Activated CD8-positive, alpha-beta memory T cell treated with anti-CD3 and anti-CD28 coated beads for 36 hours (primary cell): Measurements from ENCODE around the gene TAOK1. TPM values are rescaled to one million over a fixed set of nuclear protein-coding genes. Genes with fewer than 3 reads are reported as not detected.
"Not testable (repeated sequence)": the region's sequence is repeated elsewhere in the genome, so short reads cannot be mapped to it uniquely, and the experiment has no call there.

Experiments used
- CTCF ChIA-PET: fragments of 350-600 bp; sonication (Branson Sonifier 250); formaldehyde crosslinking; loops from one replicate; lab custom pipeline; 2021; ENCODE audit warnings: antibody characterized with exemption; lab: Charles Lee
- POLR2A ChIA-PET: fragments of 350-600 bp; sonication (Branson Sonifier 250); formaldehyde crosslinking; loops from one replicate; lab custom pipeline; 2021; ENCODE audit warnings: antibody characterized with exemption; lab: Charles Lee
- total RNA-seq, 2 experiments: library from RNA; stranded (reverse); gene quantifications; one replicate each; pipeline ENCODE4 v1.2.3, GENCODE V29; 2021

Gene TAOK1
- total RNA-seq, 2 experiments from 2014 or later: 34.8 to 37.0 TPM

DNA sequence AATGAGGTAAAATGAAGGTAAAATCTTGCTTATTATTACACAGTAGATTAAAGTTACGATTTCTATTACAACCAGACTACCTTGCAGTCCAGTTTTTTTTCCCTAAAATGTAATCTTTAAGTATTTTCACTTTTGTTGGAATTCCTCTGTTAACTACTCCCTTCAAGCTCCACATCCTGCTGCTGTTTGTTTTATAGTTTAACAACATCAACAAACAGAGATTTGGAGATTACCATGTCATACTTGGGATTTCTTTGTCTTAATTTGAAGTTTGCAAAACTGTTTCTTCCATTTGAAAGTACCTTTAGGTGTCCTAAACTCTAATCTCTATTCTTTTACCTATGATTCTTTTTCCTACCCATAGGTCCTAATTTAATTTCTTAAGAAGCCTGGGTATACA, 93.3 kb downstream of the TAOK1 start:
- CTCF ChIA-PET: no interaction called here
- POLR2A ChIA-PET: no interaction called here

DNA sequence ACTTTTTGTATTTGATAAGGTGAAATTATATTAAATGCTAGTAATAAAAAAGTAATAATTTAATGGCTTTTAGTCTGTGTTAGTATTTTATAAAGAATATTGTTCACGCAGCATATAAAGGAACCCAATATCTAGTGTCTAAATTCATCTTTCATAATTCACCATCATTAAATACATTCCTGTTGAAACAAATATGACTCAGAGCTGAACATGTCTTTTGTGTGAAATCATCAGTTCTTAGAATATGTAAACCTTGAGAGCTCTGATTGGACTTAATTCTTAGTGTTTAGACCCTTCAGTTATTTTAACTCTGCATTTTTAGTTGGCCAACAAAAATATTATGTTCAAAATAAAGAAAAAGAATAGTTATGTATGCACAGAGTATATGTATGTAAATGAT, 104.8 kb downstream of the TAOK1 start:
- ChIA-PET POLR2A (interaction anchor here (0.7 kb wide), 1 partner anchor 29 kb away, joined by 3 read pairs; no protein-coding TSS in a partner anchor), CTCF (interaction anchor here (1.4 kb wide), 1 partner anchor 10 kb away, joined by 3 read pairs; no protein-coding TSS in a partner anchor)

DNA sequence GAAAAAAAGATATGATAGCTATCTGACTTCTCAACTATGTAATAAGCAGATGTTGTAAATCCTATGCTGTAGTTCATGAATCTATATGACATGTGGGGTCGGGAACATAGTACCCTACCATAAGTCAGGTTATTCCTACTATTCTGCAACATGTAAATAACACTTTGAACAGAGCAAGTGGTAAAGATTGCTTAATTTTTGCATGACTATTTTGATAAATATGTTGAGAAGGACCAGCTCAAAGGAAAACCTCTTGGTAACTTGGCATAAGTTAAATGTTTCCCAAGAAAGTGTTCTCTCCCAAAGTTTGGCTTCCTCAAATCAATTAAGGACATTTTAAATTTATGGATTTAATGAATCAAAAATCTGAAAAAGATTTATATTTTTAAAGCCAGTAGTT, 114.5 kb downstream of the TAOK1 start:
- ChIA-PET POLR2A (no interaction called here), CTCF (interaction anchor here (1.4 to 1.8 kb wide), 3 partner anchors 9 to 32 kb away, joined by 3 to 5 read pairs (median 3); no protein-coding TSS in a partner anchor)

DNA sequence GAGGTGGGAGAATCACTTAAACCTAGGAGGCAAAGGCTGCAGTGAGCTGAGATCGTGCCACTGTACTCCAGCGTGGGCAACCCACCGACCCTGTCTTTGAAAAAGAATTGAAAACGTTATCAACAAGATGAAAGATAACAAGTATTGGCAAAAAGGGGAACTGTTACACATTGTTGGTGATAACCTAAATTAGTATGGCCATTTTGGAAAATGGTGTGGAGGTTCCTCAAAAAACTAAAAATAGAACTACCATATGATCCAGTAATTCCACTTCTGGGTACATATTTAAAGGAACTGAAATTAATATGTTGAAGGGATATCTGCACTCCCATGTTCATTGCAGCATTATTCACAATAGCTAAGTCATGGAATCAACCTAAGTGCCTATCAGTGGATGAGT, 115.7 kb downstream of the TAOK1 start:
- CTCF ChIA-PET: interaction anchor here (1.4 kb wide), 2 partner anchors 11 to 31 kb away, joined by 3 read pairs; no protein-coding TSS in a partner anchor
- POLR2A ChIA-PET: no interaction called here

DNA sequence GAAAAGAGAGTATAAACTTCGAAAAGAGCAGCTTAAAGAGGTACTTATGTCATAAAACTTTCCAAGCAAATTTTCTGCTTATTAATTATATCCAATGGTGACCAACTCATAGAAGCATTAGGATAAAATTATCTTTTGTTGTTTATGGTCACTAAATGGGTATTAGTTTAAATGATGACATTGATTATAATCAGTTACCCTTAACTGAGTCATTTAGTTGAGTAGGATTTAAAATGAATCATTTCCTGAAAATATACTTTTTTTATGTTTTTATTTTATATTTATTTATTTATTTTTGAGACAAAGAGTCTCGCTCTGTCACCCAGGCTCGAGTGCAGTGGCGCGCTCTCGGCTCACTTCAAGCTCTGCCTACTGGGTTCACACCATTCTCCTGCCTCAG, 120.8 kb downstream of the TAOK1 start:
- ChIA-PET POLR2A (no interaction called here), CTCF (no interaction called here)

DNA sequence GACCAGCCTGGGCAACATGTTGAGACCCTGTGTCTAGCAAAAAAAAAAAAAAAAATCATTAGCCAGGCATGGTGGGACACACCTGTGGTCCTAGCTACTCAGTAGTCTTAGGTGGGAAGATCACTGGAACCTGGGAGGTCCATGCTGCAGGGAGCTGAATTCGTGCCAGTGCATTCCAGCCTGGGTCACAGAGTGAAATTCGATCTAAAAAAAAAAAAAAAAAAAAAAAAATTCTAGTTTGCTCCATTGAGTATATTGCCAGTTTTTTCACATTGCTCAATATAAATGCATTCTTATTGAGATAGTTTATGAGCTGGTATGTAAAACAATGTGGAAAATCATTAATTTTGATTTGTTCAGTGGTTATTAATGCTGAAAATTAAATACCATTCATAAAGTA, 124.6 kb downstream of the TAOK1 start:
- ChIA-PET POLR2A (interaction anchor here (0.5 to 0.6 kb wide), 2 partner anchors 61 to 220 kb away, joined by 3 read pairs; no protein-coding TSS in a partner anchor), CTCF (interaction anchor here (0.6 to 1.4 kb wide), 3 partner anchors 8 to 163 kb away, joined by 3 to 5 read pairs (median 4); no protein-coding TSS in a partner anchor)

DNA sequence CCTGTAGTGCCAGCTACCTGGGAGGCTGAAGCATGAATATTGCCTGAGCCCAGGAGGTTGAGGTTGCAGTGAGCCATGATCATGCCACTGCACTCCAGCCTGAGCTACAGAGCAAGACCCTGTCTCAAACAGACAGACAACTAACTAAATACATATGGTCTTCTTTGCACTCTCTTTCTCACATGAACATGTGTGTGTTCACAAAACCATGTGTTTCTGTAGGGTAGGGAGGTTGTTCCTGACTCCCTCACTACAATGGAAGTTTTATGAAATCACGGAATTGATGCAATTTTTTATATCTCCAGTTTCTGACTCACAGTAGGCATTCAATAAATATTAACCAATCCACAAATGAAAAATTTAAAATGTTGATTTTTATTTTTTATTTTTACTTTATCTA, 128.2 kb downstream of the TAOK1 start:
- ChIA-PET POLR2A (no interaction called here), CTCF (no interaction called here)

DNA sequence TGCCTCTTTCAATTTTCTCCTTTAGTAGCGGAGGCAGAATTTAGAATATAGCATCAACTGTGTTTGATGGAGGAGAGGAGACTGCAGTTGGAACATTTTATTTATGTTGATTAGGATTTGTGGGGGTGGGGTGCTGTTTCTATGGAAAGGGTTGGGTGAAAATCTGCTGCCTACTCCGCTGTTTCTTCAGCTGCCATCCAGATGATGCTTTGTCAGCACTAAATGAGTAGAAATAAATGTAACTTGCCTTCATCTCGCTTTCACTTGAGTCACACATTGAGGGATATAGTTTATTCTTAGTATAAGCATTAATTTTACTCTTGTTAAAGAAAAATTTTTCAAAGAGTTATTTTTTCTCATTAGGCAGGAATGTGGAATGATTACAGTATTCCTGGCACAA, 134.5 kb downstream of the TAOK1 start:
- ChIA-PET POLR2A (interaction anchor here (0.6 kb wide), 2 partner anchors 63 to 78 kb away, joined by 3 read pairs; no protein-coding TSS in a partner anchor), CTCF (interaction anchor here (0.6 to 0.9 kb wide), 2 partner anchors 10 to 283 kb away, joined by 3 read pairs; no protein-coding TSS in a partner anchor)

DNA sequence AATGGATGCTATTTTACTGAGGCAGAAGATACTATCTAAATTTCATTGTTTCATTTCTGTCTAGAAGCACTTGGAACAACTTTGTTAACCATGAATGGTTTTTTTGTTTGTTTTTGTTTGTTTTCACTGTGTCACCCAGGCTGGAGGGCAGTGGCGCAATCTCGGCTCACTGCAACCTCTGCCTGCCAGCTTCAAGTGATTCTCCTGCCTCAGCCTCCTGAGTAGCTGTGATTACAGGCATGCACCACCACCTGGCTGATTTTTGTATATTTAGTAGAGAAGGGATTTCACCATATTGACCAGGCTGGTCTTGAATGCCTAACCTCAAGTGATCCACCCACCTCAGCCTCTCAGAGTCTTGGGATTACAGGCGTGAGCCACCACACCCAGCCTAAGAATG, 136.2 kb downstream of the TAOK1 start:
- POLR2A ChIA-PET: no interaction called here
- CTCF ChIA-PET: interaction anchor here (0.5 to 1.0 kb wide), 2 partner anchors 54 to 107 kb away, joined by 3 read pairs; no protein-coding TSS in a partner anchor

DNA sequence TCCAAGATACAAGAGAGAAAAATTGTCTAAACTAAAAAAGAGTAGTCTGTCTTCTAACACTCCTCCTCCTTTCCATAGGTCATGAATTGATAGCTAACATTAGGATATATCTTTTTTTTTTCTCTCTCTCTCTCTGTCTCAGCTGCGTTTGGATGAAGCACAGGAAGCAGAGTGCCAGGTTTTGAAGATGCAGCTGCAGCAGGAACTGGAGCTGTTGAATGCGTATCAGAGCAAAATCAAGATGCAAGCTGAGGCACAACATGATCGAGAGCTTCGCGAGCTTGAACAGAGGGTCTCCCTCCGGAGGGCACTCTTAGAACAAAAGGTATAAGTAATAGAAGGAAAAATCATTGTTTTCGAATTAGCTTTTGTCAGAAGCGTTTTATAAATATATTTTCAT, 143.8 kb downstream of the TAOK1 start:
- CTCF ChIA-PET: interaction anchor here (0.5 to 1.0 kb wide), 3 partner anchors 164 to 586 kb away, joined by 3 to 4 read pairs (median 3); no protein-coding TSS in a partner anchor

DNA sequence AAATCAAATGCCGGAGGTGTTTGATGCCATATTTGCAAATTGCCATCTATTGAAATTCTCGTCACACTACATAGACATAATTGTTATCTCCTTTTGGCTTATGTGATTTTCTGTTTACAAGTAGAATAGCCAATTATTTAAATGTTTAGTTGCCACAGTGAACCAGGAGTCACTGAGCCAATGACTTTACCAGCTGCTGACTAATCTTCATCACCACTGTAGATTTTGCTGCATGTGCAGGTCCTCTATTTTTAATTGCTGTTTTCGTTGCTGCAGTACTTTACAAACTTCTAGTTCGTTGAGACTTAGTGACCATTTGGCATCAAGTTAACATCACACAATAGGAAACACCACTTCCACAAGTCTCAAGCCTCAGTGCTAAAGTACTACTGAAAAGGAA, 153.9 kb downstream of the TAOK1 start:
- CTCF ChIA-PET: interaction anchor here (1.6 kb wide), 1 partner anchor 174 kb away, joined by 4 read pairs; no protein-coding TSS in a partner anchor
- POLR2A ChIA-PET: no interaction called here

More for the DNA sequence above, 143.8 kb downstream of the TAOK1 start:
- POLR2A ChIA-PET: no interaction called here

DNA sequence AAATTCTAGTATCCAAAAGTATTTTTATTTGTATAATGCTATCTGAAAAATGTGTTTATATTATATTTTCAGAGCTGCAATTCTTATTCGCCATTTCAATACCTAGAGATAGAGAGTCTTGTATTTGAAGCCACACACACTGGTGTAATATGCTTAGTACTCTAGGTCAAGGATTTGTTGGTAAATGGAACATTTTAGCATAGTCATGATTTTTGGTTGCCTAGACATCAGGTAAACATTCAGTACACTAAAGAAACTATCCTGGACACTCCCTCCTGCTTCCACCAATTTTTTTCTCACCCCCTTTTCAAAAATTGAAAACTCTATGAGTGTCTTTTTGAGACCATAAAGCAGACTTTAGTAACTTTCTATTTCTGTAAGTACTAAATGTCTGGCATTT, 155.9 kb downstream of the TAOK1 start:
- ChIA-PET POLR2A (no interaction called here), CTCF (interaction anchor here (1.0 kb wide), 1 partner anchor 9 kb away, joined by 6 read pairs; no protein-coding TSS in a partner anchor)

DNA sequence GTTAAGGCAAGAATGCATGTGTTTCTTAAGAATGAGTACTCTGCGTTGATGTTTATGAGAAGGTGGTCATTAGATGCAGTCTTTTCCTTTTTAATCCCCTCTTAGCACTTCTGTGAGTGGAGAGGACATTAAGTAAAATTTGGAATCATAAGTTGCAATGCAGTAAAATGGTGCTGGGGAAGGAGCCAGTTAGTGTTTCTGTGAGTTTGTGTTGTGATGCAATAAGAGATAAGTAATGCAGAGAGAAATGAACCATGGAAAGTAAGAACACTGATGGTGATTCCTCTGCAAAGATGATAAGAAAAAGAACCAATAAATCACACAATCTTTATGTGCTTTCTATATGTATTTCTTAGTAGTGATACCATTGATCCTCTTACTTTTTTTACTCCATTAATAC, 156.7 kb downstream of the TAOK1 start:
- POLR2A ChIA-PET: no interaction called here
- CTCF ChIA-PET: no interaction called here

DNA sequence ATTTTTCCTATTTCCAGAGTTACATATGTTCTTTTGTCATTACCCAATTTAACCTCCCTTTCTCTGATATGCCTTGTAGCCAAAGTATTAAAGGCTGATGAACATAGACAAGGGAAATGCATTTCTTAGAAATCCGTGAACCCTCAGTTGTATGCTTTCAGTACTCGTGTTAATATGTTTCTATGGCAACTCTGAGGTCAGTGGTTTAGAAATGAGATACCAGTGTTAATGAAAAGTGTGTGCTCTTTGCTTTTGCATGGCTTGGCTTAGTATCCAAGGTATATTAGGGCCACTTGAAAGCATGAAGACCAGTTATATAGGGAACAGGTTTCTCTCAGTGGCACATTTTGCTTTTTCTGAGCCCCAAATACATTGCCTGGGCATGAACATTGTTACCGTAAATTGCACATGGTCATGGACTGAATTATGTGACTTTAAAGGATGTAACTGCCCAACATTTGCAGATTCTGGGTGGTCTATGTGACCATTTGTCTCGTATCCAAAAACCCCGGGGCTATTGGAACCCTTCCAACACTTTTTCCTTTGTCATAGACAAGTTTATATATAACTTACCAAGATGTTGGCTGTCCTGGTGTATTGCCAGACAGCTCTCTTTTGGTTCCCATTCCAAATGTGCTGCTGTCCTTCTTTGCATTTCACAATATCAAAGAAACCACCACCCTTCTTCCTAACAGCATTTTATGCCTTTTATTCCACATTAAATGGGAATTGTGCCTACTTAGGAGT, 159.2 kb downstream of the TAOK1 start:
- CTCF ChIA-PET: interaction anchor here (1.9 kb wide), 1 partner anchor 179 kb away, joined by 6 read pairs; no protein-coding TSS in a partner anchor
- POLR2A ChIA-PET: no interaction called here

DNA sequence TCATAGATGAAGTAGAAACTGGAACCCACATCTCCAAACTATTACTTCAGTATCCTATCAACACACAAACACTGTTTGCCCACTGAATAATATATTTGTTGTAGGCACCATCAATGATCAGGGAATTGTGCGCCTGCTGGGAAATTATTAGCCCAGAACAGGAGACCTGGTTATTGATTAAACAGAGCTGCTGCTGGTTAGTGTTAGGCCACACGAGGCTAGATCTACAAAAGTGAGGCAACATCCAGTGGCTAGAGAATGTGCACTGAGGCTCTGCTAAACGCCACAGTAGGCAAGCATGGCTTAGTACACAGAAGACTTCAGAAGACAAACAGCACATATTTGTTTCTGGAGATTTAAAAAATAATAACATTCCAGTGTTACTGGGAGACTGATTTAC, 165.7 kb downstream of the TAOK1 start:
- ChIA-PET CTCF (interaction anchor here (0.6 kb wide), 1 partner anchor 258 kb away, joined by 3 read pairs; no protein-coding TSS in a partner anchor), POLR2A (interaction anchor here (0.6 to 1.4 kb wide), 2 partner anchors 10 to 152 kb away, joined by 3 to 5 read pairs; no protein-coding TSS in a partner anchor)

DNA sequence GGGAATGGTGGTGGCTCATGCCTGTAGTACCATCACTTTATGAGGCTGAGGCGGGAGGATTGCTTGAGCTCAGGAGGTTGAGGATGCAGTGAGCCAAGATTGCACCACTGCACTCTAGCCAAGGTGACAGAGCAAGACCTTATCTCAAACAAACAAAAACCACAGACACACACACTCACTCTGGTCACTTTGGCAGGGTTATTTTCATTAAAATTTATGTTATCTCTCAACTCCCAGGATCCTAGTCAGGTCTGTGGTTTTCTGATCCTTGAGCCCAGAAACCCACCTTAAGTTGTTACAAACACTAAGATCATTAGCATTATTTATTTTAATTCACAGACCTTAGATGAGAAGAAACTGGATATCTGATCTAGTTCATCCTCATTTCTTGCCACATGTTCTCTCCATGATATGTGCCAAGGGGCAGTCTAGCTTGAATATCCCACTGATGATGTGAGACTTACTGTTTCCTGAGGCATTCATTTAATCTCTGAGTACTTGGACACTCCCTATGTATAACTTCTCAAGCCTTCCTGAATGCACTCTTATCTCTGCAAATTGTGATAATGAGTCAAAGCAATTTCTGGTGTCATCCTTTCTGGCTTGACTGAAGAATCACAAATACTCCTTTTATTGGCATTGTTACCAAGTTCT, 167.0 kb downstream of the TAOK1 start:
- POLR2A ChIA-PET: interaction anchor here (0.9 kb wide), 1 partner anchor 10 kb away, joined by 3 read pairs; no protein-coding TSS in a partner anchor
- CTCF ChIA-PET: interaction anchor here (1.0 kb wide), 1 partner anchor 11 kb away, joined by 3 read pairs; no protein-coding TSS in a partner anchor

DNA sequence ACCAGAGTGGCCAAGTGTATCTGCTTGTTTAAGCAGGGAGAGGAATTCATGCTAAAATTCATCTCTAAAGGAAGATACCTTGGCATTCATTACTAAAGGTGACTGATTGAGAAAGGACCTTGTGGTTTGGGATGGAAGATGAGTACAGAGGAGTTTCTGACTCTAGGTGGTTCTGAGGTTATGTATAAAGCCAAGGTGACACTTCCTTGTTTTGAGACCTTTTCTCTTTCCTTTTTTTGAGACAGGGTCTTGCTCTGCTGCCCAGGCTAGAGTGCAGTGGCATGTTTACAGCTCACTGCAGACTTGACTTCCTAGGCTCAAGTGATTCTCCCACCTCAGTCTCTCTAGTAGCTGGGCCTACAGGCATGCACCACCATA, 167.6 kb downstream of the TAOK1 start:
- POLR2A ChIA-PET: no interaction called here
- CTCF ChIA-PET: no interaction called here

DNA sequence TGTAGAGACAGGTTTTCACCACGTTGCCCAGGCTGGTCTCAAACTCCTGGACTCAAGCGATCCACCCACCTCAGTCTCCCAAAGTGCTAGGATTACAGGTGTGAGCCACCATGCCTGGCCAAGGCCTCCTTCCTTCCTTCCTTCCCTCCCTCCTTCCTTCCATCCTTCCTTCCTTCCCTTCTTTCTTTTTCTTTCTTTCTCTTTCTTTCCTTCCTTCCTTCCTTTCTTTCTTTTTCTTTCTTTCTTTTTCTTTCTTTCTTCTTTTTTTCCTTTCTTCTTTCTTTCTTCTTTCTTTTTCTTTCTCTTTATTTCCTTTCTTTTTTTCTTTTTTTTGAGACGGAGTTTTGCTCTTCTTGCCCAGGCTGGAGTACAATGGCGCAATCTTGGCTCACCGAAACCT, 168.0 kb downstream of the TAOK1 start:
- CTCF ChIA-PET: not testable (repeated sequence)

DNA sequence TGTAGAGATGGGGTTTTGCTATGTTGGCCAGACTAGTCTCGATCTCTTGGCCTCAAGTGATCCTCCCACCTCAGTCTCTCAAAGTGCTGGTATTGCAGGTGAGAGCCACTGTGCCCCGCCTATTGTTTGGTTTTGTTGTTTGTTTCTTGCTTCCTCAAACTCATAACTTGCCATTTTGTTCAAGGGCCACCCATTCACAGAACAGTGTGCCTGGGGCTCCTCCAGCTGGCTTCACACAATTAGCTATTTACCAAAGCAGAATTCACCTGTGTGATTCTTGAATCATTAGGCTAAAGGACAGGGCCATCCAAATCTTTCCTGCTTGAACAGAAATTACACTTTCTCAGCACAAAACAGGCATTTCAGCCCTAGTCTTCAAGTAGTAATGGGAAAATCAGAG, 169.5 kb downstream of the TAOK1 start:
- ChIA-PET CTCF (no interaction called here), POLR2A (no interaction called here)

More for the DNA sequence above, 168.0 kb downstream of the TAOK1 start:
- POLR2A ChIA-PET: not testable (repeated sequence)
